ENCODE data around the gene CHD9. TPM values are rescaled to one million over a fixed set of nuclear protein-coding genes. Genes with fewer than 3 reads are reported as not detected.

Gene CHD9, protein sequence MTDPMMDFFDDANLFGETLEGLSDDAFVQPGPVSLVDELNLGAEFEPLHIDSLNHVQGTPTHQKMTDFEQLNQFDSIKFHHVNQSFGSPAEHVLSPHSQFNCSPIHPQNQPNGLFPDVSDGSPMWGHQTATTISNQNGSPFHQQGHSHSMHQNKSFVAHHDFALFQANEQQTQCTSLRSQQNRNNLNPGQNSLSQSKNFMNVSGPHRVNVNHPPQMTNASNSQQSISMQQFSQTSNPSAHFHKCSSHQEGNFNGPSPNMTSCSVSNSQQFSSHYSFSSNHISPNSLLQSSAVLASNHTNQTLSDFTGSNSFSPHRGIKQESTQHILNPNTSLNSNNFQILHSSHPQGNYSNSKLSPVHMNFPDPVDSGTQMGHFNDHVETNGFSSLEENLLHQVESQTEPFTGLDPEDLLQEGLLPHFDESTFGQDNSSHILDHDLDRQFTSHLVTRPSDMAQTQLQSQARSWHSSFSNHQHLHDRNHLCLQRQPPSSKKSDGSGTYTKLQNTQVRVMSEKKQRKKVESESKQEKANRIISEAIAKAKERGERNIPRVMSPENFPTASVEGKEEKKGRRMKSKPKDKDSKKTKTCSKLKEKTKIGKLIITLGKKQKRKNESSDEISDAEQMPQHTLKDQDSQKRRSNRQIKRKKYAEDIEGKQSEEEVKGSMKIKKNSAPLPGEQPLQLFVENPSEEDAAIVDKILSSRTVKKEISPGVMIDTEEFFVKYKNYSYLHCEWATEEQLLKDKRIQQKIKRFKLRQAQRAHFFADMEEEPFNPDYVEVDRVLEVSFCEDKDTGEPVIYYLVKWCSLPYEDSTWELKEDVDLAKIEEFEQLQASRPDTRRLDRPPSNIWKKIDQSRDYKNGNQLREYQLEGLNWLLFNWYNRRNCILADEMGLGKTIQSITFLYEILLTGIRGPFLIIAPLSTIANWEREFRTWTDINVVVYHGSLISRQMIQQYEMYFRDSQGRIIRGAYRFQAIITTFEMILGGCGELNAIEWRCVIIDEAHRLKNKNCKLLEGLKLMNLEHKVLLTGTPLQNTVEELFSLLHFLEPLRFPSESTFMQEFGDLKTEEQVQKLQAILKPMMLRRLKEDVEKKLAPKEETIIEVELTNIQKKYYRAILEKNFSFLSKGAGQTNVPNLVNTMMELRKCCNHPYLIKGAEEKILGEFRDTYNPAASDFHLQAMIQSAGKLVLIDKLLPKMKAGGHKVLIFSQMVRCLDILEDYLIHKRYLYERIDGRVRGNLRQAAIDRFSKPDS (N-terminal part only)
- 81.4 TPM for total RNA-seq
- long read RNA-seq, partial matches to known transcripts: 12 of 37 reads
- long read RNA-seq, other reads (novel, unspliced or antisense): 22 of 37 reads

DNA sequence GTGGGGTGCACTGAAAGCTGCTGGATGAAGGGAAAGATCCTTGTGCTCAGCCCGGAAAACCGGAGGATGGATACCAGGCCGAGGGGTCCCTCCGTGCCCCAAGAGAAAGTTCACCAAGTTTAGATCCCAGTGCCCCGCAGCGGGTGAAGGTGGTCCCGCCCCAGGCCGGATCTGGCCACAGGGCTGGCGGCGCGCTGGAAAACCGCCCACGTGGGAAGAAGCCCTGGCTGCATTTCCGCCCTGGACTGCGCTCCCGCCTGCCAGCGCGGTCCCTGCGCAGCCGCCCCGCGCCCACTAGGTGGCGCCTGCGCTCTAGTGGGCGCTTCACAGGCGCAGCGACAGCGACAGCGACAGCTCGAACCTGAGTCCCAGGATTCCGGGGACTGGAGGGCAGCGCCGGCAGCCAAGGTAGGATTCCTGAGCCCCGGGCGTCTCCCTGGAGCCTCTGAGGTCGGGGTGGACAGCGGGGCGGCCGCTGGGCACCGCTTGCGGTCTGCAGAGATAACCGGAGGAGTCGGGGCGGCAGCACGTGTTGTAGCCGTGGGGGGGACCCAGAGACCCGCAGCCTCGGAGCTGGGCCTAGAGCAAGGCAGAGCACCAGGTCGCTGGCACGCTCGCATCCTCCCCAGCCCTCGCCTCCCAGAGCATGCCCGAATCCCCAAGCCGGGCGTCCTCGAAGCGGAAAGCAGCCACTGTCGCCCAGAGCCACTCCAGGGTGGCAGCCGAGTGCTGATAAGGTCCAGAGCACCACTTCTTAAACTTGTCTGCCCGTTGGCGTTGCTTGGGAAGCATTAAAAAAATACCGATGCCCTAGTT lies at the start of gene CHD9:
TSS of gene CHD9 (plus strand) at position 322 of the 816 bp plus-strand sequence. CDS start 101,099 bp downstream, outside the sequence.
- Histone ChIP-seq H3K27me3 (no peaks in the 10 kb centered on the region), H3K9me3 (no peaks in the 10 kb centered on the region), H3K4me3 (peak within 1 kb of the TSS; percentile 75), H3K27ac (peak within 1 kb of the TSS; percentile 92), H3K36me3 (no peaks in the 10 kb centered on the region), H3K4me1 (peaks cover 28% of the 10 kb centered on the region)
- DNase-seq (peak; percentile 92), ATAC-seq (peak; percentile 96)
- intact Hi-C loops (cut with DNase I): loop anchor here (5.0 kb wide), 1 partner anchor 102 kb away; no protein-coding TSS in a partner anchor
- TF ChIP-seq, protein P1, sequence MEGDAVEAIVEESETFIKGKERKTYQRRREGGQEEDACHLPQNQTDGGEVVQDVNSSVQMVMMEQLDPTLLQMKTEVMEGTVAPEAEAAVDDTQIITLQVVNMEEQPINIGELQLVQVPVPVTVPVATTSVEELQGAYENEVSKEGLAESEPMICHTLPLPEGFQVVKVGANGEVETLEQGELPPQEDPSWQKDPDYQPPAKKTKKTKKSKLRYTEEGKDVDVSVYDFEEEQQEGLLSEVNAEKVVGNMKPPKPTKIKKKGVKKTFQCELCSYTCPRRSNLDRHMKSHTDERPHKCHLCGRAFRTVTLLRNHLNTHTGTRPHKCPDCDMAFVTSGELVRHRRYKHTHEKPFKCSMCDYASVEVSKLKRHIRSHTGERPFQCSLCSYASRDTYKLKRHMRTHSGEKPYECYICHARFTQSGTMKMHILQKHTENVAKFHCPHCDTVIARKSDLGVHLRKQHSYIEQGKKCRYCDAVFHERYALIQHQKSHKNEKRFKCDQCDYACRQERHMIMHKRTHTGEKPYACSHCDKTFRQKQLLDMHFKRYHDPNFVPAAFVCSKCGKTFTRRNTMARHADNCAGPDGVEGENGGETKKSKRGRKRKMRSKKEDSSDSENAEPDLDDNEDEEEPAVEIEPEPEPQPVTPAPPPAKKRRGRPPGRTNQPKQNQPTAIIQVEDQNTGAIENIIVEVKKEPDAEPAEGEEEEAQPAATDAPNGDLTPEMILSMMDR (IDR thresholded peaks at IDR 0.05): peak; percentile 100

DNA sequence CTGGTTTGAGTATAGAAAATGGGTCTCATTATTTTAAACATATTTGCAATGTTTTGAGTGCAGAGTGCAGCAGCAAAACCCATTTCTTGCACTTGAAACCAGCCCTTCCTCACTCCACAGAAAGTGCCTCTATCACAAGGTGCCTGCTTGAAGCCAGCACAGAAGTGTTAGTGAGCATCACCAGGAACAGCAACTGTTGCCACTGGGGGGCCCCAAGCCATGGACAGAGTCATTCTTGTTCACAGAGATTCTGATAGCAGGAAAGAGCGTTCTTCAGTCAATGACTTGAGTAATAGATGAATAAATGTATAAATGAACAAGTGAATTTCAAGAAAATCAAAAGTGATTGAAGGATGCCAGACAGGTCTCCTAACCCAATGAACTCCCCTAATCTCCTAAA lies 47.7 kb upstream of the CHD9 start:
- Histone ChIP-seq H3K36me3 (no peaks in the 10 kb centered on the region), H3K9me3 (no peaks in the 10 kb centered on the region), H3K4me1 (no peaks in the 10 kb centered on the region), H3K4me3 (no peak overlapping the region), H3K27ac (no peak overlapping the region), H3K27me3 (no peaks in the 10 kb centered on the region)
- no peak for DNase-seq
- intact Hi-C loops (cut with DNase I): no loop called here
- TF ChIP-seq, protein P1 (IDR thresholded peaks at IDR 0.05): no peak
- ATAC-seq: no peak

DNA sequence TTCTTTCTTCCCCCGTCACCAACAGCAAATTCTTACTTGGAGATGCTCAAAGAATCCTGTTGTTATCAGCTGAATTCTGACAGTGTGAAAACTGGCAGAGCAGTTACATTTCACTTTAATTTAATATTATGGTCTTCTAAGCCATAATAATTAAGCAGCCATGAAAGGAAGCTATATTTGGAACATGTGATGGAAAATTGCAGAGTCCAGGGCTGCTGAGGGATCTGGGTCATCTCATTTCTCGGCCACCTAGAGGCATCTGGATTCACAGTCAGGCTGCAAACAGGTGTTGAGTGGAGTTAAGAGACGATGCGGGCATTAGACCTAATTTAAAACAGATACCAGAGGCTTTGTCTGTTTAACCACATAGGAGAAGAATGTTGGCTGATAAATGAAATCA lies 40.5 kb upstream of the CHD9 start:
- DNase-seq (no peak), ATAC-seq (no peak)
- Histone ChIP-seq H3K27me3 (no peaks in the 10 kb centered on the region), H3K4me3 (no peak overlapping the region), H3K4me1 (no peaks in the 10 kb centered on the region), H3K9me3 (no peaks in the 10 kb centered on the region), H3K27ac (no peak overlapping the region), H3K36me3 (no peaks in the 10 kb centered on the region)
- TF ChIP-seq, protein P1 (IDR thresholded peaks at IDR 0.05): no peak
- intact Hi-C loops (cut with DNase I): no loop called here

DNA sequence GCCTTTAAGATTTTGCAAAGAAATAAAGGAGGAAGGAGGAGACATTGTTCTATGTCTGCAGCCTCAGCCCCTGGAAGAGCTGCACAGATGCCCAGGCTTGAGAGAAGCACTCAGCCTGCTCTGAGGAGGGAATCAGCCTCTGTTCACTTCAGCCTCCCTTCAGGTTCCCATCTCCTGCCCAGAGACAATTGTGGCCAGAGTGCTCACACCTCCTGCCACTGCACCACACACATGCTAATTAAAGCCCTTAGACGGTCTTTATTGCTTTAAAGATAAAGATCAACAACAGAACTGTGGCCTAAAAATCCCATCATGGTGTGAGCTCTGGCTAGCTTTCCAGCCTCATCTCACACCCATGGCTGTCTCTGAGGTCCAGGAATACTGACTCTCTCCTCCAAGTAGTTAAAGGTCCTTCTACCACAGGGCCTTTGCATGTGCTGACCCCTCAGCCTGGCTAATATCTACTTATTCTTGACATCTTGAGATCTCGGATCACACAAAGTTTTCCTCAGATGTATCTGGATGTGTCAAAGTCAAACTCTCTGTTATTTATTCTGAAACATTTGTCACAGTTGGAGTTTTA lies 35.9 kb upstream of the CHD9 start:
- Histone ChIP-seq H3K4me1 (no peaks in the 10 kb centered on the region), H3K4me3 (no peak overlapping the region), H3K27ac (no peak overlapping the region), H3K9me3 (no peaks in the 10 kb centered on the region), H3K36me3 (no peaks in the 10 kb centered on the region), H3K27me3 (no peaks in the 10 kb centered on the region)
- ATAC-seq (no peak), DNase-seq (no peak)
- intact Hi-C loops (cut with DNase I): no loop called here
- TF ChIP-seq, protein P1 (IDR thresholded peaks at IDR 0.05): no peak

All from upper lobe of right lung (tissue), 1 donor.